HG03565 (cell line): Measurements from ENCODE around the gene FAM81A.
"Not testable (repeated sequence)": the region's sequence is repeated elsewhere in the genome, so short reads cannot be mapped to it uniquely, and the experiment has no call there.

Experiments used
- ATAC-seq: cut with Tn5 transposase; IDR thresholded peaks from one replicate; pipeline ENCODE4 v1.9.1; 2021; ENCODE audit warnings: mild to moderate bottlenecking, moderate library complexity; ENCODE audit not compliant: unreplicated experiment

The FAM81A gene

DNA sequence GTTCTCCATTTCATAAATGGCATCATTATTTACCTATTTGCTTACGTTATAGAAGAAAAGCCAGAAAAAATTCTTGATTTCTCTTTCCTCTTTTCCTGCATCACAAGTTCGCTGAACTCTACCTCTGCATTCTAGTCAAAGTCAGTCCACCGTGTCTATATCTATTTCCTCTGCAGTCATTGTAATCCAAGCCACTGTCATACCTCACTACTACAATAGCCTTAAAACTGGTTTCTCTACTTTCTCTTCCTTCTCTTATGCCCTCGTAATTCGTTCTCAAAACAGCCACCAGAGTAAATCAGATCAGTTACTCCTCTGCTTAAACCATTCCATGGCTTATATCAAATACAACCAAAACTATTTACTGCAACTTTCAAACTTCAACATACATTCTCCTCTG lies 13.4 kb upstream of the FAM81A start:
- ATAC-seq: no peak

DNA sequence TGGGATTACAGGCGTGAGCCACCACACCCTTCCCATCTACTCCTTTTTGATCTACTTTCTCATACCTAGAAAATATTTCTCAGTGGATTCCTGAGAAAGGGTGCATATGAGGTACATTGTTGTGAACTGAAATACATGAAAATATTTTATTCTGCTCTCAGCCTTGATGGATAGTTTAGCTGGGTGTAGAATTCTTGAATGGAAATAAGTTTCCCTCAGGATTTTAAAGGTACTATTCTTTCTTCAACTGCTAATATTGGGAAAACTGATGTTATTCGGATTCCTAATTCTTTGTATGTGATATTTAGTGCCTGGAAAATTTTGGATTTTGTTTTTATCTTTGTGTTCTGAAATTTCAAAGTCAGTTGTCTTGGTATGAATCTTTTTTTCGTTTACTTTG lies 9.1 kb upstream of the FAM81A start:
- ATAC-seq: not testable (repeated sequence)

DNA sequence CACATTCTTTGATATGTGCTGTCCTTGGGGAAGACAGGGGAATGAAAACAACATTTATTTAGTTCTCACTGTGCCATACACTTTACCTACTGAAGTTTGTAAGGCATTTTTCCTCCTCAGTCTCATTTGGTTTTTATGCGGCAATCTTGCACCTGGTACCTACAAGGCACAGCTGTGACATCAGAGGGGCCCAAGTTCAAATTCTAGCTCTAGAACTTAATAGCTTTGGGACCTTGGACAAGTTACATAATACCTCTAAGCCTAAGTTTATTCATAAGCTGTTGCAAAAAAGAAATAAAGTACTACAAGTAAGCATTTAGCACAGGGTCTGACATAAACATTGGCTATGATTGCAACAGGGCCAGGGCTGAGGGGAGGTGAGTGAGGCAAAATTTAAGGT lies 5.6 kb upstream of the FAM81A start:
- ATAC-seq: no peak

DNA sequence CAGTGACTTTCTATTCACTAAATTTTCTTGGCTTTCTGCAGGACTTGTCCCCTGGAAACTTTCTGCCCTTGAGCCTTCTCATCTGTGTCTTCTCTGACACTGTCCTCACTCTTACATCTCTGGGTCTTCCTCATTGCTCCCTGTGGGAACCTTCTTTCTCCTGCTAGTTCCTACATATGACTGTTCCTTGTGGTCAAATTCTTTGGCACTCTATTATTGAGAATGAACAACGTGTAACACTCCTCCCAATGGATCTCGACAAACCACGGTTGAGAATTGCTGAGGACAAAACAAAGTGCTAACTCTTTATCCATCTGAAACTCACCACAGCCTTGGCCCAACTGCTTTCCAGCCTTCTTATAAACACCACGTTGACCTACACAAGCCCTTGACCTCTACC lies 3.5 kb upstream of the FAM81A start:
- no peak for ATAC-seq

DNA sequence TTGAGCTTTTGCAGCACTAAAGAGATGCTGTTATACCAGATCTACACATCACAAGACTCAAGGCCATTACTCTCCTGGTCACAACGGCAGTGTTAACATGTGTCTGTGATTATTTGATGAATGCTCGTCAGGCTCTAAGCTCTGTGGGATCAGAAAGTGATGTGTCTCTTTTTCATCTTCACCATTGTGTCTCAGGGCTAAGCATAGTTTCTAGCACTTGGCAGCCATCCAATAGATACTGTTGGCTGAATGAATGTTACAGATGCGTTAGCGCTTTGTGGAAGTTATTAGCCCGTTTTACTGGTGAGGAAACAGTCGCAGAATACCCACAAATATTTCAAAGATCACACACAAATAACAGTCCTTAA lies 1.2 kb upstream of the FAM81A start:
- no peak for ATAC-seq

DNA sequence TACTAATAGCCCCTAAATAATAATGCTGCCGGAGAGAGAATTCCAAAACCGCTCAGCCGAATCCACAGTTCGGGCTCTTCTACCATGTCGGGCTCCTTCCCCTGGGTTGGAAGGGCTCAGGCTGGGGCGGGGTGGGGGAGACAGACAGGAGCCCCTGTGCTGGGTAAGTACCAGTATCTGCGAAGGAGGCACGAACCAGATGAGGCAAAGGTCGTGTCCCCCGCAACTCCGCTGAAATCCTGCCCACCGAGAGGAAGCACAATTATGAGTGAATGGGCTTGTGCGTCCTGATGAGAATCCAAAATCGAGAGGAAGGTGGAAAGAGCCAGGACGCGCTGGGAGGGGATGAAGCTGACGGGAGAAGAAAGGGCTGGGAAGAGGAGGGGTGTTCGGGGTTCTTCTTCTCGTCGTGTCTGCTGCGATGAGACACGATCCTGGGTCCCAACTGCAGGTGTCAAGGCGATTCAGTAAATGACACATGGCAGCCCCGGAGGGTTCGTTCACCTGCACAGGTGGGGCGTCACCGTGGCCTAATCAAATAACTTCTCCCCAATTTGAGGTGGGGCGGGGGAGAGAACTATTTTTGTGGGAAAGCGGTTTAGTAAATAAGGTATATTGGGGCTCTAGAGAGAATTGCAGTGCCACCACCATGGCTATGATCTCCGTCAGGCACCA lies 707 bp upstream of the FAM81A start:
- ATAC-seq: no peak

DNA sequence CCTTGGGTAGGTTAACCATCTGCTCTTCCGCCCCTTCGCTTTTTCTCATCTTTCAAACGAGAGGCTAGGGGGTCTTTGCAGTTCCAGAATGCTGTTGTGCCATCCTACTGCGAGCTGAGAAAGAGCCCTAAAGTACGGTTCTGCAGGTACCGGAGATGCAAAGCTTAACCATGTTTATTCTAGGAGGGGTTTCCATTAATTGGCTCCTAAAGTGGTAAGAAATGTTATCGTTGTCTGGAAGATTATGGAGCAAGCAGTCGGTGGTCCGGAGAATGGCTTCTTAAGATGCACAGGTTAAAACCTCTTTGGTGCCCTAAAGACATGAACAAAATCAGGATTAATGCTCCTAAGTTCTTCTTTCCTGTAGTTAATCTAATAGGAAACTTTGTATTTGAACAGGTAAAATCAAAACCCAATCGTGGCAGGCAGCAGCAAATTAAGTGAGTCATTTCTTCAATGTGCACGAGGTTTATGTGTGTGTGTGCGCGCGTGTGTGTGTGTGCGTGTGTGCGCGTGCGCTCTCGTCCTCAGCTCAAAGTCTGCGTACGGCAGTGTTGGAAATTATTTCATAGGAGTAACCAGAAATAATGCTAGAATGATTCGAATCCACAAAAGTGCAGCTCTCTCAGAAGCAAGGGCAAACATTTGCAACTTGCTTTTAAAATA lies 772 bp downstream of the FAM81A start:
- no peak for ATAC-seq

DNA sequence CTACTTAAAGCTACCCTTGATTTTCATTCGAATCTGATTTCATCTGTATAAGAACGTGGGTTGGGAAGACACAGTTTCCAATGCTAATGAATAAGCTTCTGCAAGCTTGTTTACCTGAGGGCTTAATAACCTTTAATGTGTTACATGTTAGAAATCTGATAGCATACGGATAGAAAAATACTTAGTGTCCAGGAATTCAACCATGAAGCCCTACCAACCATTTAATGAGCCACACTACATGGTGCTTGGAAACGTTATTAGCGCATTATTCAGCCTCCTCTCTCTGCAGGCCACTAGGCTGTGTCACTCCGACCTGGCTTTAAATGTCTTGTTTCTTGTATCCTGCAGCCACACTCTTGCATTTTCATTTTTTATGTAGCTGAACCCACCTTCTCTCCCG lies 1.6 kb downstream of the FAM81A start:
- ATAC-seq: no peak

DNA sequence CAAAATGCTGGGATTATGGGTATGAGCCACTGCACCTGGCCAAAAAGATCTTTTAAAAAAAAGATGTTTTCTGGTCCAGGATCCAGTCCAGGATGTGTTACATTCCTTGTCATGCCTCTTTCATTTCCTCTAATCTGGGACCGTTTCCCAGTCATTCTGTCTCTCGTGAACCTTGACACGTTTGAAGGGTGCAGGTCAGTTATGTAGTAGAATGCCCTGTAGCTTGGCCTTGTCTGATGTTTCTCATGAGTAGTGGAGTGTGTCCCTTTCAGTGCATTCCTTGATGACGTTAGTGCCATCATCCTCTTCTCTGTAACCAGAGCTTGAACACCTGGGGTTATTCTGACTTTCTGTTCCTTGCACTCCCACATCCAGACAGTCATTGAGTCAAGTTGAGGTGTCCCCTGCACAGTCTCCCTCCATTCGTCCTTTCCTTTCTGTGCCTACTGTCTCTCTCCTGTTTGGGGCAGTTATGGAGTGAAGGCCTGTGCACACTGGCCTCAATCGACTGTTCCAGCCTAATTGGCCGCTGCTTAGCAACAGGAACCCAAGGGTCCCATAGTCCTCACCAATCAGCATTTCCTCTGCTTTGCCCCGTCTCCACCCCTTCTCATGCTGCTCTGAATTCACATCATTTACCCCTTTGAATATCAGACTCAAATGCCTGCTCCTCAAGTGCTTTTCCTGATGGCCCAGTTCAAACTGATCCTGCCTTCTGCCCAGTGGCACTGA lies 5.5 kb downstream of the FAM81A start:
- ATAC-seq: no peak

DNA sequence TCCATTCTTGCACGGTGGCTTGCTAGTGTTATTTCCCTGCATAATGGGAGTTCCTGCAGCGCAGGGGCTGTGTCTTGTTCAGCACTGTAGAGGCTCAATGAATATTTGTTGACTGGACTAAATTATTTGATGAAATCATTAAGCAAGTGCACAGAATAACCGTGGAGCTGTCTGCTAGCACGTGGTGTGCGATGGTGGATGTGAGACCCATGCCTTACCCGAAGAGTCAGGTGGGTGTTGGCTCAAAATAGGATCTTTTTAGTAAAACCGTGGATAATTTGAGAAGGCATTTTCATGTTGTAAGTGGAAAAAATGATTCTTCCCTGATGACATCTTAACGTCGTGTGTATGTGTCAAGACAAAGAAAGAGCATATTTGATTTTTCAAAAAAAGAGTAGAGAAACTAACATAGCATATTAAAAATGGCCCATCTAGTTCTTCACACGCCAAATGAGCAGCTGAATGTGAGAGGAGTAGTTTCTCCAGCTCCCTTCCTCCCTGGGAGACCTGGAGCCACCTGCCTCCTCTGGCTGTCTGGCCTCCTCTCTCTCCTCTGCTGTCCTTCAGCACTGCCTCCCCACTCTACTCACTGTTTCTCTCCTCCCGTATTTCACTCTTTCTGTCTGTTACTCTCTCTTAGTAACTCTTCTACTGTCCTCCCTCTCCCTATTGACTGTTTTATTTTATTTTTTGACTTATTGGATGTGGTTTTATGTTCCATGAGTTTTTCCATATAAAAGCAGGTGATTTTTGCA lies 6.3 kb downstream of the FAM81A start:
- no peak for ATAC-seq

DNA sequence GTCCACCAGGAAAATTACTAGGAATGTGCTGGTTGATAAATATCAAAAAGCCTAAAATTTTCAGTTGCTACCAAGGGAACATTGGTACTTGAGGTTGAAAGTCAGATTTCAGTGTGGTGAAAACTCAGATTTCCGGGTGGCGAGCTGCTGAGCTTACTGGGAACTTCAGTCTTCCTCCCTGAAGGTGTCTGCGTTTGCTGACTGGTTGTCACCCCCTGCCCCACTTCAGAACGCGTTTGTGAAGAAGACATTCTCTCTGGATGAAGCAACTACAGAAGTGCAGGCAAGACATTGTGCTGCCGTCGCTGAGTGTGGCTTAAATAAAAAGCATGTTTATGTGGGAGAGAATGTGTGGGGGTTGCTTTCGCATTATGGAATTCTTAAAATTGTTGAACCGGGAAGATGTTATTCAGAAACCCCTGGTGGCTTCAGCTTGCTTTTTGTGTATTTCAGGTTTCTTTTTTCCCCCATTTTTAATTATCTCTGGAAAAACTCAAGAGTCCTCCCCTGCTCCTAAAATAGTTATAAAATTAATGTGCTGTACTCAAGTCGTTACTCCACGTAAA lies 7.1 kb downstream of the FAM81A start:
- no peak for ATAC-seq

DNA sequence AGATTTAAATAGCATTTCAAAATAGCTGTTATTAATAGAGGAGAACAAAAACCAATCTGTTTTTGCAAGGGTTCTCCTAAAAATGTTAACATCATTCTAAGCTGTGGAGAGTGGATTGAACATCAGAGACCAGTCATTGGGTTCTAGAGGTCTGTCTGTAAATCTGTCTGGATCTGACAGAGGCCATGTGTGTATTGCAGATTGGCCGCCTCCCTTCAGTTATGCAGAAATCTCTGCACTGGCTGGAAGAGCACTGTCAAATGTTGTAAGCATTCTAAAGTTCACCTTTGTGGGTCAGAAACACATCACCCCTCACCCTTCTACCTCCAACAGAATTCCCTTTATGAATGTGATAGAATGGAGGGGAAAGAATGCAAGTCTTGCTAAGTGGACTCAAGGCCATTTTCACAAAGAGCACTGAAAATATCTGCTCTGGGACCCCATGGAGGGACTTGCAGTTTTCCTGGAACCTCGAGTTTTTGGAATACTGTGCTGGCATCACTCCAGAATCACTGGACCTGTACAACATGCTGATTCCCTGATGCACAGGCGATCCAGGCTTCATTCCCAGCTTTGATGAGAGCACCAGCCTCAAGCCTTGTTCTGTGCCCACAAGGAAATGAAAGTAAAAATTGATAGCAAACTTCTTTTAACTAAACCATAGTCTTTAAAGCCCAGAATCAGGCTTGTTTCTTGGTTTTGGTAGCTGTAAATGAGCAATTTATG lies 8.4 kb downstream of the FAM81A start:
- ATAC-seq: no peak

DNA sequence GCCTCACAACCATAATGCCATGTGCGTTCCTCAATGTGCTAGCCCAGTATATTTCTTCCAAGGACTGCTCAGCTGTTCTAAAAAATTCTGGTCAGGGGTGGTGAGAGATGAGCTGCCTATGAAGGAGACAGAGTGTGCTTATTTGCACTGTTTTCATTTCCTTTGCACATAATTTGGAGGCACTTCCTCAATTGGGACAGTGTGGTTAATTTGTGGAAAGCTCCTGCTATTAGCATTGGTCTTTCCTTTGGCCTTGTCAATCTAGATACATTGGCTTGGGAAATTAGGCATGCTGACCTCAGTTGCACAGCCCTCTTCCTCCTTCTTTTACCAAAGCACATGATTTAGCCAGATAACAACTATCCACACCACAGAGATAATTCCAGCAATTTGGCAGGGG lies 9.4 kb downstream of the FAM81A start:
- ATAC-seq: no peak

DNA sequence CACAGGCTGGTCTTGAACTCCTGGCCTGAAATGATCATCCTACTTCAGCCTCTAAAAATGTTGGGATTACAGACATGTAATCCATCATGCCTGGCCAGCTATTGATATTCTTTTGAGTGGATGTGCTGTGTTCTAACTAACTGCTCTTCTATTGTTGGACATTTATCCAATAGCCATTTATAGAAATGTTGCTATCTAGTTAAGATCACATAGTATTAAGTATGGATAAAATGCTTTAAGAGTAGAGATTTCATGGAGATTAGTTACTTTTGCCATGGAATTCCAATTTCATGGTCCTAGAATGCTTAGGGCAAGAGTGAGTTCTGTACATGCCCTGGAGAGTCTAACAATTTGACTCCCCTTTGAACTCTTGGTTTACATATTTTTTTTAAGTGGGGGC lies 10.9 kb downstream of the FAM81A start:
- ATAC-seq: no peak

DNA sequence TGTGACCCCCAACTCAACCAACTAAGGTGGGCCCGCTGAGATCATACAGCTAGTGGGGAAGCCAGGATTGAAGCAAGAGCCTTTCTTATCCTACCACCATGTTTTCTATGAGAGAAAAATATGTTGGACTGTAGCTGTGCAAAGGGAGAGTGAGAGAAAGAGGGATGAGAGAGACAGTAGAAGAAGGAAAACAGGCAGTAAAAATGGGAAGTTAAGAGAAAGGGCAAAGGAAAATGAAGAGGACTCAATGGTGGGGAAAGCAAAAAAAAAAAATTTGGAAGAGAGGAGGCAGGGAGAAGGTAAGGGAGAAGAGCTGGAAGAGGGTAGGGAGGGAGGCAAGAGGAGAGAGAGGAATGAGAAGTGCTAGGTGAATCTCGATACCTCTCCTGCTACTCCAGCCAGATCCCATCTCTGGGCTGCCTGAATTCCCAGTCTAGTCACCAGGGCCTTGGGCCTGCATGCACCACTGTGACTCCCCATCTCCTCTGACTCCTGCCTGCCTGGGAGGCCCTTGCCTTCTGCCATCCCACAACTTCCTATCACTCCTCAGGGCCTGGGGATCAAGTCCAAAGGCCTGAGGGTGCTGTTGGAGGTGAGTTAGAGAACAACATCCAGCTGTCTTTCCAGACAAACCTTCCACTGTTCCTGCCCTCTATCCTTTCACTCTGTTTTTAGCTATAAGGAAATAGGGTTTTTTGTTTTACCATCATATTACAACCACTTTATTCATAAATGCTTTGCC lies 15.7 kb downstream of the FAM81A start:
- ATAC-seq: no peak

DNA sequence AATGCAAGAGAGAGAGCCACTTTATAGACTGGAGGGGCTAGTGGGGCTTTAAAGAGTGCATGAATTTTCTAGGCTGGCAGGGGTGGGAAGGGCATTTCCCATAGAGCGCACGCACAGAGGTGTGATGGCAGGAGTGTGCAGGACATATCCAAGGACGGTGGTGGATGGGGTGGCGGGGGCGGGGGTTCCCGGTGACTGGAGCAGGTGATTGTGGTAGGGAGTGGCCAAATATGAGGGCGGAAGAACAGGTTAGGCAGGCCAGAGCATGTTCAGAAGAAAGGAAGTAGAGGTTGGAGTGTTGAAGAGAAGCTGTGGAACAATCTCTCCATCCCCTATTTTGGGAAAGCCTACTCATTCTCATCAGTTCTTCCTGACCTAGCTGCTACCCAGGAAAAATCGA lies 18.1 kb downstream of the FAM81A start:
- no peak for ATAC-seq

DNA sequence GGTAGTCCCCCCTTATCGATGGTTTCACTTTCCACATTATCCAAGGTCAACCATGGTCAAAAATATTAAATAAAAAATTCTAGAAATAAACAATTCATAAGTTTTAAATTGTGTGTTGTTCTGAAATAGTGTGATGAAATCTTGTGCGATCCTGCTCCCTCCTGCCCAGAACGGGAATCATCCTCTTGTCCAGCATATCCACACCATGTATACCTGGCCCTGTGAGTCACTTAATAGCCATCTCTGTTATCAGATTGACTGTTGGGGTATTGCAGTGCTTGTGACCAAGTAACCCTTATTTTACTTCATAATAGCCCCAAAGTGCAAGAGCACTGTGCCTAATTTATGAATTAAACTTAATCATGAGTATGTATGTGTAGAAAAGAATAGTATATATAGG lies 19.1 kb downstream of the FAM81A start:
- no peak for ATAC-seq

DNA sequence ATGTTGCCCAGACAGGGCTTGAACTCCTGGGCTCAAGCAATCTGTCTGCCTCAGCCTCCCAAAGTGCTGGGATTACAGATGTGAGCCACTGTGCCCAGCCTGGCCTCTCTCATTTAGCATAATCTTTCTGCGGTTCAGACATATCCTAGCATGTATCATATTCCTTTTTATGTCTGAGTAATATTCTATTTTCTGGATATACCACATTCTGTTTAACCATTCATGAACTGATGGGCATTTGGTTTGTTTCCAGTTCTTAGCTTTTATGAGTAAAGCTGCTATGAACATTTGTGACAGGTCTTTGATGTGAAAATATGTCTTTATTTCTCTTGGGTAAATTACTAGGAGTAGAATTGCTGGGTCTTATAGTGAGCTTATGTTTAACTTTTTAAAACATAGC lies 23.5 kb downstream of the FAM81A start:
- ATAC-seq: no peak

DNA sequence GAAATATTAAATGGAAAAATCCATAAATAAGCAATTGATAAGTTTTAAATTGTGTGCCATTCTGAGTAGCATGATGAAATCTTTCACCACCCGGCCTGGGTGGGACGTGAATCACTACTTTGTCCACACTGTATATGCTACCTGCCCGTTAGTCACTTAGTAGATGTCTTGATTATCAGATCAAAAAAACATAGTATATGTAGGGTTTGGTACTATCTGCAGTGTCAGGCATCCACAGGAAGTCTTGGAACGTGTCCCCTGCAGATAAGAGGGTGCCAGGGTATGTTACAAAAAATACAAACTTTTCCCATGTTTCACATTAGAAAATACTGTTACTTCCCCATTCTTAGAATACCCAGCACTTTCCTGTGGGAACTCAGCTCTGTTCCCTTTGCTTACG lies 35.2 kb downstream of the FAM81A start:
- ATAC-seq: no peak

DNA sequence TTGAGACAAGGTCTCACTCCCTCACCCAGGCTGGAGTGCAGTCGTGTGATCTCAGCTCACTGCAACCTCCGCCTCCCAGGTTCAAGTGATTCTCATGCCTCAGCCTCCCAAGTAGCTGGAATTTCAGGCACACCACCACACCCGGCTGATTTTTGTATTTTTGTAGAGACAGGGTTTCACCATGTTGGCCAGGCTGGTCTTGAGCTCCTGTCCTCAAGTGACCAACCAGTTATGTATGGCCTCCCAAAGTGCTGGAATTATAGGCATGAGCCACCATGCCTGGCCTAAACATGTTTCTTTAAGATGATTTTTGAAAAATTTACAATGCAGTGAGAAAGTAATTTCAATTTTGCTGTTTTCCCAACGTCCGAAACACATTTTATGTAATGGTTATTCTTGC lies 37.2 kb downstream of the FAM81A start:
- ATAC-seq: not testable (repeated sequence)
